Midbrain (tissue), 1 donor: ENCODE measurements around the gene VSIG1.

ENCODE experiments used
- DNase-seq: peaks from one replicate; lab custom pipeline; 2025; lab: John Stamatoyannopoulos, UW

The VSIG1 gene

GRCh38 chrX:108044554-108045256 is at the start of gene VSIG1:
Gene VSIG1 (plus strand): TSS chrX:108045065. CDS start chrX:108045131, 66 bp downstream.
- DNase-seq: no peak

GRCh38 chrX:107996124-107996523 is 48.7 kb upstream of the VSIG1 start:
- DNase-seq: no peak

- no peak for DNase-seq
These were observed 44.1 kb upstream of the VSIG1 start for GRCh38 chrX:108000751-108001150.

- no peak for DNase-seq
These were observed 43.5 kb upstream of the VSIG1 start for GRCh38 chrX:108001218-108001814.

DNA sequence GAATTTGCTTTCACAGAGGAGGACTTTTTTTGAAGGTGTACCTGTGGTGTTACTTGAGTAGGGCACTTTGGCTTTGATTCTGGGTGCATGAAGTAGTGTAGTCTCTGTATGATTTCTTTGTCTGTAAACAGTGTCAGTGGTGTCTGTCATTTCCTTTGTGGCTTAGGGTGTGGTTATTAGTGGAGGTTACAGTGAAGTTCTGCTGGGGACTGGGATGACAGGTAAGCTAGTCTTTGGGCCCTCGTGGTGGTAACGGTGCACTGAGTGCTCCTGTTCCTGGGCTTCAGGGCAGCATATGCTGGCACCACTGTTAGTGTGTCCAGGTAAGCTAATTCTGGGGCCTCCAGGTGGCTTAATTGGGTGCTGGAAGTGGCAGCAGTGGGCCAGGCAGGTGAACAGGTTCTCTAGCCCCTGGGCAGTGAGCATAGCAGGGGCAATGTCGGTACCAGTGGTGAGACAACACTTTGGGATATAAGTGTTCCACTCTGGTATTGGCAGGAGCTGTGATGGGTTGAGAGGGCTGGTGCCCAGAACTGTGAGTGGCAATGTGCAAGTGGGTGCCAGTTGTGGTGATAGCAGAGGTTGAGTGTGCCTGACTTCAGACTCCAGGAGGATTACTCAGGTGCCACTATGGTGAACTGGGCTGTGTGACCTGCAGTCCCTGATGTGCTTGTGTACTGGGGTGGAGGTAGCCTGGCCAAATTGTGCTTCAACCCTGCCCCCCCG is 26.0 kb upstream of the VSIG1 start:
- no peak for DNase-seq

GRCh38 chrX:108019382-108019875 is 25.4 kb upstream of the VSIG1 start:
- no peak for DNase-seq

DNA sequence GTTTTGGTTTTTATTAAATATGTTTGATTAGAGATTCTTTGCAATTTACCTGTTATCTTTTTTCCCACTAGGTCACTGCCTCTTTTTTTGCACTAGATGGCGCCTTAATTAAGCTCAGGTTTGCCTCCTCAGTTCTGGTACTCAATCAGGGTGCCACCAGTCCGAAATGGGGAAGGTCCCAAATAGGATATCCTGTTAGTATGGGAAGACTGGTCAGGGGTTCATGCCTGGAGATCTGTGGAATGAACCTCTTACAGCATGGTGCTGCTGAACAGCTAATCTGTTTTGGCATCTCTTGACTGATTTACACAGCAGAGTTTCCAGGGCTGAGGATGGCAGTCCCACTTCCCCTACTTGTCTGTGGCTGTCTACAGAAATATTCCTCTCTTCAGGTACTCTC is 24.2 kb upstream of the VSIG1 start:
- DNase-seq: no peak

GRCh38 chrX:108022491-108023089 is 22.3 kb upstream of the VSIG1 start:
- no peak for DNase-seq

- no peak for DNase-seq
These were observed 19.5 kb upstream of the VSIG1 start for GRCh38 chrX:108025376-108025775.

- DNase-seq: no peak
These were observed 18.8 kb upstream of the VSIG1 start for GRCh38 chrX:108025954-108026600.

- no peak for DNase-seq
These were observed 16.0 kb upstream of the VSIG1 start for GRCh38 chrX:108028854-108029253.

GRCh38 chrX:108029928-108030711 is 14.7 kb upstream of the VSIG1 start:
- no peak for DNase-seq

DNA sequence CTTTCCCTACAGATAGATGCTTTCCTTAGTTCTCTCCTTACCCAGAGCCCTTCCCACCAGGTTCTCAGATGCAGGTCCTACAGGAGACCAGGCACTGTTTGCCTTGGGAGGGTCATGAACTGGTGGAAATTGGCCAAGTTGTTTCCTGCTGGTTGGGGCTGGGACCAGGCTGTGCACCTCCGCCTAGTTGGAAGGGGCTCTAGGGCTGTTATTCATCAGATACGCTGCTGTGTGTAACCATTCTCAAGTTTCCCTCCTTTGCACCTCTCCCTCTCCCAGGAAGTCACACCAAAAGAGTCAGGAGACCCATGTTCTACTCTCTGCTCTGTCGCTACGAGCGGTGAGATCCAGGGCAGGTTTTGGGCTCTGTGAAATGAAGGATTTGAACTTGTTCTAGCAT is 11.9 kb upstream of the VSIG1 start:
- no peak for DNase-seq

- DNase-seq: no peak
These were observed 11.0 kb upstream of the VSIG1 start for GRCh38 chrX:108033890-108034289.

- DNase-seq: no peak
These were observed 10.1 kb upstream of the VSIG1 start for GRCh38 chrX:108034725-108035124.

DNA sequence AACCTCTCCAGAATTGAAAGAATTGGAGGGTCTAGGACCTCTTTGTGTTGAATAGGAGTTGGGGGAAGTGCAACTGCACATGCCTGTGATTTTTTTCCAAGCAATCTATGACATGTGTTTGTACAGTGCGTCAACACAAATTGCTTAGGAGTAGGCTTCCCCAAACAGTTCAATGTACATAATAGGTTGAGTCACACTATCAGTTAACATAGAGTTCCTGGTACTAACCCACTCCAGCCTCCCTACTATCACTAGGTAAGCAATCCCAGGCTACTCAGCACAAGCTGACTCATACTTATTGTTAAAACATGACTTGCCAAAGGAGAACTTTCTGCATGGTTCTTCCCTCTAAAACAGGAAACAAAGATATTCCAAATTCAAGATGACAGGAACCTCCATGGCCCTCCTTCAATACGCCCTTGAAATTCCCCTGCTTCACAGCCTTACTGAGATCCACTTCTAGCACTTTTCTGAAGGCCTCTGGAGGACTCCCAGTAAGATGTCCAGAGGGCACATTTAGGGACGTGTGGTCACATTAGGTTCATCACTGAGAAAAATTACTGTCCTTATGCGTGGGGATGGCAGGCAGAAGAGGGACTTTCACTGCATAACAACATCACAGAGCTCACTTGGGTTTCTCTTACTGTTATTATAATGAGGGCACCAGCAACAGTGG is 8.4 kb upstream of the VSIG1 start:
- DNase-seq: no peak

DNA sequence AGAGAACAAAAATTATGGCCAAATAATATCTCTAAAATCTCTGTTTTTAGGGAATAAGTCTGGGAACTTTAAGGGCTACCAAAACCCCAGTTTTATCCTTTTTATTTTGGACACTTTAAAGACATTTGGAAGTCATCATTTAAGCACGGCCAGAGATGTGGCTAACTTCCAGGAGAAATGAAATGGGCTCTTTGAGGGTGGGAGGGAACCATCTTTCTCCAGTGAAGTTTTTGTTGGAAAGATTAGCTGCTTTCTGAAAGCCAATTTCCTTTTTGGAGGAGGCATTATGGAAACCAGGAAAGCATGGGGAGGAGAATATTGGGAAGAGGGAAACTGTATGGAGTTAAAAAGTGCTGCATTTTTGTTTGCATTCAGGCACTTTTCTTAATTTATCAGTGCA is 4.8 kb downstream of the VSIG1 start:
- DNase-seq: no peak

DNA sequence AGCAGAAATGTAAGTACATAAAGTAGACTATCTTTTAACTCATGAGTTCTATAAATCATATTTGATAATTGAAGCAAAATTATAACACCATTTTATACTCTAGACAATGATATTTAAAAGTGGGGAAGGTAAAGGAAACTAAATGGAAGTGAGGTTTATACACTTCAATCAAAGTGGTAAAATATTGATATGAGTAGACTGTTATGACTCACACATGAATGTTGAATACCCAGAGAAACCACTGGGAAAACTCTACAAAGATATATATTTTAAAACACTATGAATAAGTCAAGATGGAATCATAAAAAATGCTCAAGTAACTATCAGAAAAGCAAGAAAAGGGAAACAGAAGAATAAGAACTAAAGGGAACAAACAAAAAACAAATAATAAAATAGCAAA is 8.4 kb downstream of the VSIG1 start:
- DNase-seq: no peak

DNA sequence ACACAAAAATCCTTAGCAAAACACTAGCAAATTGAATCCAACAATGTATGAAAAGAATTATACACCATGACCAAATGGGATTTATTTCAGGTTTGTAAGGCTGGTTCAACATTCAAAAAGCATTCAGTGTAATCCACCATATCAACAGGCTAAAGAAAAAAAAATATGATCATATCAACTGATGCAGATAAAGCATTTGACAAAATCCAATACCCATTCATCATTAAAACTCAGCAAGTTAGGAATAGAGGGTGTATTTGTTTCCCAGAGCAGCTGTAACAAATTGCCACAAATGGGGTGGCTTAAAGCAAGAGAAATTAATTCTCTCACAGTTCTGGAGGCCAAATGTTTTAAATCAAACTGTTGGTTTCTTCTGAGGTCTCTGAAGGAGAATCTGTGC is 10.7 kb downstream of the VSIG1 start:
- DNase-seq: no peak

GRCh38 chrX:108059801-108060200 is 14.9 kb downstream of the VSIG1 start:
- DNase-seq: no peak

GRCh38 chrX:108064001-108064400 is 19.1 kb downstream of the VSIG1 start:
- no peak for DNase-seq
